ENCODE measurements around the gene LCK. TPM values are rescaled to one million over a fixed set of nuclear protein-coding genes. Genes with fewer than 3 reads are reported as not detected.
A peak's percentile ranks its signal among the peaks of the same experiment; 100 is the strongest.

The LCK gene
- total and polyA plus RNA-seq, 2 of the 8 experiments (the other 6 are each of a cell fraction or from before 2014, with no cell fraction given), result 75.3 to 122 TPM

DNA sequence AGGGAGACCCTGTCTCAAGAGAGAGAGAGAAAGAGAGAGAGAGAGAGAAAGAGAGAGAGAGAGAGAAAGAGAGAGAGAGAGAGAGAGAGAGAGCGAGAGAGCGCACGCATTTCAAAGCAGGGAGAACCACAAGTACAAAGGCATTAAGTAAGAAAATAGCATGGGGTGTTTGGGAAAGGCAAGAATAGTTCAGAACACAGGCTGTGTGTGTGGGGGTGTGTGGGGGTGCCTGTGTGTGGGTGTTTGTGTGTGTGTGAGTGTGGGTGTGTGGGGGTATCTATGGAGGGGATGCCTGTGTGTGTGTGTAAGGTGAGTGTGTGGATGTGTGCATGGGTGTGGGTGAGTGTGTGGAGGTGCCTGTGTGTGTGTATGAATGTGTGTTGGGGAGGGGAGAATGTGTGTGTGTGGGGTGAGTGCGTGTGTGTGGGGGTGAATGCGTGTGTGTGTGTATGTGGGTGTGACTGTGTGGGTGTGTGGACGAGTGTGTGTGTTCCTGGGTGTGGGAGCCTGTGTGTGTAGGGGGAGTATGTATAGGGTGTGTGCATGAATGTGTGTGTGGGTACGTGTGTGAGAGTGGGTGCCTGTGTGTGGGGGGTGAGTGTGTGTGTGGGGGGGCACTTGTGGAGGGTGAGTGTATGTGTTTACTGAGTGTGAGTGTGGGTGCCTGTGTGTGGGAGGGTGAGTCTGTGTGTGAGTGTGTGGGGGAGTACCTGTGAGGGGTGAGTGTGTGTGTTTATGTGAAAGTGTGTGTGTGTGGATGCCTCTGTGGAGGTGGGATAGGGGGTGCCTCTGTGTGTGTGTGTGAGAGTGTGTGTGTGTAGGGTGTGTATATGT, 21.7 kb downstream of the LCK start:
- Histone ChIP-seq H2BK15ac (ENCODE audit: low read length) (peak overlapping the region; percentile 99), H2BK120ac (replicated peaks; ENCODE audit: low read depth, low read length) (peak overlapping the region; percentile 62), H3K4me3 (ENCODE audit: extremely low read depth in 1 of 4, insufficient read depth in 2 of 4, low read depth in 3 of 4, low read length in 4 of 4) (no peak overlapping the region), H3K14ac (ENCODE audit: insufficient read length) (no peak overlapping the region), H3K9ac (replicated peaks in 1 of 4; ENCODE audit: extremely low read depth in 1 of 4, low read depth in 3 of 4, low read length in 3 of 4) (peak overlapping the region in 2 of 4 experiments; percentile 4 to 21; a peak in 3 of 7 replicates), H4K5ac (ENCODE audit: insufficient read length, low read depth, low read length) (no peak overlapping the region), H3K4me2 (ENCODE audit: insufficient read depth in 1 of 2, low read depth in 2 of 2, low read length in 2 of 2) (peak overlapping the region; percentile 12 to 98; a peak in 1 of 4 replicates), H2AFZ (ENCODE audit: low read length) (no peak overlapping the region), H3K79me2 (ENCODE audit: control insufficient read depth in 1 of 2, insufficient read depth in 2 of 2, low read length in 2 of 2) (no peaks in the 10 kb centered on the region), H3K9me3 (ENCODE audit: insufficient read depth in 2 of 2, low read depth in 1 of 2, low read length in 1 of 2) (no peaks in the 10 kb centered on the region), H4K20me1 (replicated peaks in 1 of 2; ENCODE audit: control insufficient read depth in 1 of 2, insufficient read depth in 2 of 2, low read length in 2 of 2) (peaks cover 0 to 4% of the 10 kb centered on the region in 2 experiments), H3K4me1 (replicated peaks in 1 of 4; ENCODE audit: control insufficient read depth in 3 of 4, insufficient read depth in 4 of 4, low read length in 3 of 4) (peaks cover 6 to 33% (median 19%) of the 10 kb centered on the region in 4 experiments), H4K8ac (ENCODE audit: extremely low read depth, insufficient read depth, low read length) (no peak overlapping the region; the same call in 1 of the 2 replicates), H4K91ac (replicated peaks; ENCODE audit: insufficient read length, low read length) (peak overlapping the region; percentile 85), H3K27me3 (replicated peaks in 1 of 4; ENCODE audit: control insufficient read depth in 3 of 4, extremely low read depth in 1 of 4, insufficient read depth in 3 of 4, low read length in 3 of 4) (no peaks in the 10 kb centered on the region), H3K27ac (ENCODE audit: low read depth, low read length) (no peak overlapping the region), H3K56ac (replicated peaks; ENCODE audit: insufficient read length, low read depth, low read length) (peak overlapping the region; percentile 33), H2BK20ac (ENCODE audit: low read length) (peak overlapping the region; percentile 100), H3K79me1 (ENCODE audit: low read depth, low read length) (no peaks in the 10 kb centered on the region; the same call in 1 of the 2 replicates), H3K36me3 (ENCODE audit: control insufficient read depth in 2 of 4, insufficient read depth in 4 of 4, low read length in 3 of 4) (peaks cover 0 to 3% (median 0%) of the 10 kb centered on the region in 4 experiments; a peak in 2 of 8 replicates), H2AK5ac (ENCODE audit: low read depth, low read length) (peak overlapping the region; percentile 100), H3K18ac (ENCODE audit: extremely low read depth, low read length) (peak overlapping the region; percentile 87), H3K23ac (ENCODE audit: insufficient read length) (no peak overlapping the region), H3K4ac (replicated peaks; ENCODE audit: insufficient read length, low read depth, low read length) (peak overlapping the region; percentile 50), H3K23me2 (ENCODE audit: low read depth, low read length) (peaks cover 19% of the 10 kb centered on the region), H2BK12ac (ENCODE audit: low read depth, low read length) (peak overlapping the region; percentile 100; the same call in 1 of the 2 replicates), H2BK5ac (ENCODE audit: low read depth, low read length) (peak overlapping the region; percentile 93; the same call in 1 of the 2 replicates)
- WGBS, 2 experiments (ENCODE audit: extremely low coverage in 1 of 2, insufficient coverage in 1 of 2, insufficient read length in 1 of 2, insufficient replicate concordance in 2 of 2, low coverage in 1 of 2, low lambda C conversion rate in 2 of 2, missing lambda C conversion rate in 1 of 2), result 84 to 100% methylated on average over 1 to 7 of the region's 7 CpGs
- DNase-seq (ENCODE audit: low read depth in 1 of 2, low spot score in 2 of 2) (no peak), FAIRE-seq (no peak)
- POLR2A ChIA-PET (ENCODE audit: partially characterized antibody), result interaction anchor here (0.9 to 1.3 kb wide), 4 partner anchors 11 to 61 kb away, joined by 3 to 5 read pairs (median 4); no protein-coding TSS in a partner anchor
- TF ChIP-seq TCF12 (IDR thresholded peaks at IDR 0.05; ENCODE audit: low read depth, low read length), result no peak
- TF ChIP-seq EGR1 (IDR thresholded peaks at IDR 0.05; ENCODE audit: borderline replicate concordance, low read depth, low read length), result no peak
- no peak for TF ChIP-seq EP300 (IDR thresholded peaks at IDR 0.05; ENCODE audit: borderline replicate concordance in 1 of 2, low read depth in 2 of 2, low read length in 2 of 2)
- TF ChIP-seq CREB1 (IDR thresholded peaks at IDR 0.05), result no peak
- no peak for TF ChIP-seq MAFK (IDR thresholded peaks at IDR 0.05; ENCODE audit: low read depth, low read length)
- no peak for TF ChIP-seq SIN3A (conservative IDR thresholded peaks at IDR 0.05 in 1 of 2, IDR thresholded peaks at IDR 0.05 in 1 of 2; ENCODE audit: low read depth in 1 of 2, low read length in 2 of 2)
- TF ChIP-seq JUND (IDR thresholded peaks at IDR 0.05; ENCODE audit: low read length), result peak; percentile 44; the same call in 1 of the 2 replicates
- CTCF ChIA-PET (ENCODE audit: partially characterized antibody), result interaction anchor here (0.6 to 4.3 kb wide), 2 partner anchors 23 to 56 kb away, joined by 3 to 27 read pairs; partner anchors contain the start of gene LCK
